Measurements from ENCODE around the gene ATP6V0A4. TPM values are rescaled to one million over a fixed set of nuclear protein-coding genes. Genes with fewer than 3 reads are reported as not detected.
"Not testable (repeated sequence)": the region's sequence is repeated elsewhere in the genome, so short reads cannot be mapped to it uniquely, and the experiment has no call there.

Gene ATP6V0A4
- total RNA-seq, 1 donor from 2014 or later = not detected

GRCh38 chr7:138829335-138829734, 31.3 kb upstream of the ATP6V0A4 start:
- H3K36me3 ChIP-seq (ENCODE audit: control insufficient read depth in 3 of 3, insufficient read depth in 3 of 3, low read length in 3 of 3) = no peaks in the 10 kb centered on the region
- H3K27ac ChIP-seq (ENCODE audit: low read depth, low read length) = no peak overlapping the region
- H3K27me3 ChIP-seq (ENCODE audit: control insufficient read depth in 3 of 3, insufficient read depth in 3 of 3, low read length in 3 of 3) = no peaks in the 10 kb centered on the region
- no peaks in the 10 kb centered on the region for H3K4me1 ChIP-seq (ENCODE audit: control insufficient read depth in 3 of 3, insufficient read depth in 3 of 3, low read length in 3 of 3)
- no peak overlapping the region for H3K9ac ChIP-seq (ENCODE audit: low read depth in 1 of 3, low read length in 3 of 3)
- H3K9me3 ChIP-seq (ENCODE audit: control insufficient read depth in 3 of 3, low read length in 3 of 3) = peaks cover 0 to 4% (median 0%) of the 10 kb centered on the region in 3 donors
- no peak overlapping the region for H3K4me3 ChIP-seq (ENCODE audit: low read length in 3 of 3)

GRCh38 chr7:138828302-138828701, 30.3 kb upstream of the ATP6V0A4 start:
- Histone ChIP-seq H3K27ac (ENCODE audit: low read depth, low read length) (no peak overlapping the region), H3K36me3 (ENCODE audit: control insufficient read depth in 3 of 3, insufficient read depth in 3 of 3, low read length in 3 of 3) (no peaks in the 10 kb centered on the region), H3K4me3 (ENCODE audit: low read length in 3 of 3) (no peak overlapping the region), H3K9ac (ENCODE audit: low read depth in 1 of 3, low read length in 3 of 3) (no peak overlapping the region), H3K4me1 (ENCODE audit: control insufficient read depth in 3 of 3, insufficient read depth in 3 of 3, low read length in 3 of 3) (no peaks in the 10 kb centered on the region), H3K27me3 (ENCODE audit: control insufficient read depth in 3 of 3, insufficient read depth in 3 of 3, low read length in 3 of 3) (no peaks in the 10 kb centered on the region), H3K9me3 (ENCODE audit: control insufficient read depth in 3 of 3, low read length in 3 of 3) (peaks cover 0 to 4% (median 0%) of the 10 kb centered on the region in 3 donors)

GRCh38 chr7:138825049-138825721, 27.2 kb upstream of the ATP6V0A4 start:
- H3K4me3 ChIP-seq (ENCODE audit: low read length in 3 of 3) = no peak overlapping the region
- no peak overlapping the region for H3K27ac ChIP-seq (ENCODE audit: low read depth, low read length)
- no peak overlapping the region for H3K9ac ChIP-seq (ENCODE audit: low read depth in 1 of 3, low read length in 3 of 3)
- H3K36me3 ChIP-seq (ENCODE audit: control insufficient read depth in 3 of 3, insufficient read depth in 3 of 3, low read length in 3 of 3) = no peaks in the 10 kb centered on the region
- no peaks in the 10 kb centered on the region for H3K27me3 ChIP-seq (ENCODE audit: control insufficient read depth in 3 of 3, insufficient read depth in 3 of 3, low read length in 3 of 3)
- H3K4me1 ChIP-seq (ENCODE audit: control insufficient read depth in 3 of 3, insufficient read depth in 3 of 3, low read length in 3 of 3) = no peaks in the 10 kb centered on the region
- peaks cover 0 to 4% (median 0%) of the 10 kb centered on the region in 3 donors for H3K9me3 ChIP-seq (ENCODE audit: control insufficient read depth in 3 of 3, low read length in 3 of 3)

GRCh38 chr7:138822867-138823535, 25.0 kb upstream of the ATP6V0A4 start:
- no peaks in the 10 kb centered on the region for H3K36me3 ChIP-seq (ENCODE audit: control insufficient read depth in 3 of 3, insufficient read depth in 3 of 3, low read length in 3 of 3)
- no peaks in the 10 kb centered on the region for H3K4me1 ChIP-seq (ENCODE audit: control insufficient read depth in 3 of 3, insufficient read depth in 3 of 3, low read length in 3 of 3)
- H3K27ac ChIP-seq (ENCODE audit: low read depth, low read length) = no peak overlapping the region
- H3K9me3 ChIP-seq (ENCODE audit: control insufficient read depth in 3 of 3, low read length in 3 of 3) = peaks cover 0 to 4% (median 0%) of the 10 kb centered on the region in 3 donors
- no peak overlapping the region for H3K9ac ChIP-seq (ENCODE audit: low read depth in 1 of 3, low read length in 3 of 3)
- H3K27me3 ChIP-seq (ENCODE audit: control insufficient read depth in 3 of 3, insufficient read depth in 3 of 3, low read length in 3 of 3) = no peaks in the 10 kb centered on the region
- no peak overlapping the region for H3K4me3 ChIP-seq (ENCODE audit: low read length in 3 of 3)

- Histone ChIP-seq H3K9me3 (ENCODE audit: control insufficient read depth in 3 of 3, low read length in 3 of 3) (peaks cover 0 to 4% (median 0%) of the 10 kb centered on the region in 3 donors), H3K4me1 (ENCODE audit: control insufficient read depth in 3 of 3, insufficient read depth in 3 of 3, low read length in 3 of 3) (no peaks in the 10 kb centered on the region)
These were observed 23.9 kb upstream of the ATP6V0A4 start for GRCh38 chr7:138821912-138822311.

GRCh38 chr7:138819625-138820024, 21.6 kb upstream of the ATP6V0A4 start:
- Histone ChIP-seq H3K27ac (ENCODE audit: low read depth, low read length) (no peak overlapping the region), H3K4me1 (ENCODE audit: control insufficient read depth in 3 of 3, insufficient read depth in 3 of 3, low read length in 3 of 3) (no peaks in the 10 kb centered on the region), H3K4me3 (ENCODE audit: low read length in 3 of 3) (no peak overlapping the region), H3K27me3 (ENCODE audit: control insufficient read depth in 3 of 3, insufficient read depth in 3 of 3, low read length in 3 of 3) (no peaks in the 10 kb centered on the region), H3K9ac (ENCODE audit: low read depth in 1 of 3, low read length in 3 of 3) (no peak overlapping the region), H3K36me3 (ENCODE audit: control insufficient read depth in 3 of 3, insufficient read depth in 3 of 3, low read length in 3 of 3) (no peaks in the 10 kb centered on the region), H3K9me3 (ENCODE audit: control insufficient read depth in 3 of 3, low read length in 3 of 3) (no peaks in the 10 kb centered on the region)

More at GRCh38 chr7:138821912-138822311, 23.9 kb upstream of the ATP6V0A4 start:
- no peaks in the 10 kb centered on the region for H3K36me3 ChIP-seq (ENCODE audit: control insufficient read depth in 3 of 3, insufficient read depth in 3 of 3, low read length in 3 of 3)
- H3K27me3 ChIP-seq (ENCODE audit: control insufficient read depth in 3 of 3, insufficient read depth in 3 of 3, low read length in 3 of 3) = no peaks in the 10 kb centered on the region
- H3K4me3 ChIP-seq (ENCODE audit: low read length in 3 of 3) = no peak overlapping the region
- no peak overlapping the region for H3K9ac ChIP-seq (ENCODE audit: low read depth in 1 of 3, low read length in 3 of 3)
- H3K27ac ChIP-seq (ENCODE audit: low read depth, low read length) = no peak overlapping the region

- Histone ChIP-seq H3K4me1 (ENCODE audit: control insufficient read depth in 3 of 3, insufficient read depth in 3 of 3, low read length in 3 of 3) (no peaks in the 10 kb centered on the region), H3K27me3 (ENCODE audit: control insufficient read depth in 3 of 3, insufficient read depth in 3 of 3, low read length in 3 of 3) (no peaks in the 10 kb centered on the region), H3K4me3 (ENCODE audit: low read length in 3 of 3) (no peak overlapping the region), H3K27ac (ENCODE audit: low read depth, low read length) (no peak overlapping the region), H3K9me3 (ENCODE audit: control insufficient read depth in 3 of 3, low read length in 3 of 3) (no peaks in the 10 kb centered on the region), H3K36me3 (ENCODE audit: control insufficient read depth in 3 of 3, insufficient read depth in 3 of 3, low read length in 3 of 3) (no peaks in the 10 kb centered on the region), H3K9ac (ENCODE audit: low read depth in 1 of 3, low read length in 3 of 3) (no peak overlapping the region)
These were observed 18.7 kb upstream of the ATP6V0A4 start for GRCh38 chr7:138816650-138817049.

- Histone ChIP-seq H3K4me1 (ENCODE audit: control insufficient read depth in 3 of 3, insufficient read depth in 3 of 3, low read length in 3 of 3) (no peaks in the 10 kb centered on the region), H3K4me3 (ENCODE audit: low read length in 3 of 3) (no peak overlapping the region), H3K9me3 (ENCODE audit: control insufficient read depth in 3 of 3, low read length in 3 of 3) (no peaks in the 10 kb centered on the region), H3K9ac (ENCODE audit: low read depth in 1 of 3, low read length in 3 of 3) (no peak overlapping the region), H3K27me3 (ENCODE audit: control insufficient read depth in 3 of 3, insufficient read depth in 3 of 3, low read length in 3 of 3) (no peaks in the 10 kb centered on the region), H3K27ac (ENCODE audit: low read depth, low read length) (no peak overlapping the region), H3K36me3 (ENCODE audit: control insufficient read depth in 3 of 3, insufficient read depth in 3 of 3, low read length in 3 of 3) (no peaks in the 10 kb centered on the region)
These were observed 16.9 kb upstream of the ATP6V0A4 start for GRCh38 chr7:138814816-138815332.

- Histone ChIP-seq H3K9ac (ENCODE audit: low read depth in 1 of 3, low read length in 3 of 3) (no peak overlapping the region), H3K9me3 (ENCODE audit: control insufficient read depth in 3 of 3, low read length in 3 of 3) (no peaks in the 10 kb centered on the region), H3K4me3 (ENCODE audit: low read length in 3 of 3) (no peak overlapping the region), H3K36me3 (ENCODE audit: control insufficient read depth in 3 of 3, insufficient read depth in 3 of 3, low read length in 3 of 3) (no peaks in the 10 kb centered on the region), H3K4me1 (ENCODE audit: control insufficient read depth in 3 of 3, insufficient read depth in 3 of 3, low read length in 3 of 3) (no peaks in the 10 kb centered on the region), H3K27me3 (ENCODE audit: control insufficient read depth in 3 of 3, insufficient read depth in 3 of 3, low read length in 3 of 3) (no peaks in the 10 kb centered on the region), H3K27ac (ENCODE audit: low read depth, low read length) (no peak overlapping the region)
These were observed 15.9 kb upstream of the ATP6V0A4 start for GRCh38 chr7:138813945-138814344.

GRCh38 chr7:138811327-138811726, 13.3 kb upstream of the ATP6V0A4 start:
- not testable (repeated sequence) for H3K4me1 ChIP-seq (ENCODE audit: control insufficient read depth in 3 of 3, insufficient read depth in 3 of 3, low read length in 3 of 3); H3K36me3 ChIP-seq (ENCODE audit: control insufficient read depth in 3 of 3, insufficient read depth in 3 of 3, low read length in 3 of 3); H3K4me3 ChIP-seq (ENCODE audit: low read length in 3 of 3); H3K27ac ChIP-seq (ENCODE audit: low read depth, low read length); H3K27me3 ChIP-seq (ENCODE audit: control insufficient read depth in 3 of 3, insufficient read depth in 3 of 3, low read length in 3 of 3); H3K9me3 ChIP-seq (ENCODE audit: control insufficient read depth in 3 of 3, low read length in 3 of 3); H3K9ac ChIP-seq (ENCODE audit: low read depth in 1 of 3, low read length in 3 of 3)
